ENCODE results near the gene GASK1A. TPM values are rescaled to one million over a fixed set of nuclear protein-coding genes. Genes with fewer than 3 reads are reported as not detected.
A peak's percentile ranks its signal among the peaks of the same experiment; 100 is the strongest.

GASK1A gene
- total RNA-seq, 1 donor from 2014 or later, result 0.72 TPM

DNA sequence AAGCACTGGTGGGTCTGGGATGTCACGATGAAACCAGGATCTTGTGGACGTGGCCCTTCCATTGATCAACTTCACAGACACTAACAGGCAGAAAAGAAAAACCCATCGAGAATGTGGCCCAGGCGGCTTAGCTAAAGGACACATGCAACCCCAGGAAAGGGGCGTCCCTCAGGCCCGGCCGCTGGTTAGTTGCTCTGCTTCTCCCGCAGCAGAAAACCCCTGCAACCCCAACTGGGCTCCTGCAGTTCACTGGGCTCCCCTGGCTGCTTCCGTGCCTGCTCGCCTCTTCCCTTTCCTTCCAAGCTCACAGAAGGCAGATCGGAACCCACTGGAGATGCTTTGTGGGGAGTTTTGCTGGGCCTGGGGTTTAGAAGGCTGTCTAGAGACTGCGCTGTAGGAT is 1.1 kb downstream of the GASK1A start:
- peak; percentile 18 for DNase-seq (ENCODE audit: low spot score)
- Mint-ChIP-seq H3K9me3 (ENCODE audit: unreplicated experiment) (peaks cover 12% of the 10 kb centered on the region), H3K4me3 (ENCODE audit: unreplicated experiment) (peak overlapping the region; percentile 76), H3K27me3 (ENCODE audit: unreplicated experiment) (peaks cover 11% of the 10 kb centered on the region), H3K36me3 (ENCODE audit: low read depth, unreplicated experiment) (peaks cover 8% of the 10 kb centered on the region), H3K4me1 (ENCODE audit: unreplicated experiment) (peaks cover 11% of the 10 kb centered on the region), H3K27ac (ENCODE audit: unreplicated experiment) (no peak overlapping the region)
- TF ChIP-seq, protein P1, sequence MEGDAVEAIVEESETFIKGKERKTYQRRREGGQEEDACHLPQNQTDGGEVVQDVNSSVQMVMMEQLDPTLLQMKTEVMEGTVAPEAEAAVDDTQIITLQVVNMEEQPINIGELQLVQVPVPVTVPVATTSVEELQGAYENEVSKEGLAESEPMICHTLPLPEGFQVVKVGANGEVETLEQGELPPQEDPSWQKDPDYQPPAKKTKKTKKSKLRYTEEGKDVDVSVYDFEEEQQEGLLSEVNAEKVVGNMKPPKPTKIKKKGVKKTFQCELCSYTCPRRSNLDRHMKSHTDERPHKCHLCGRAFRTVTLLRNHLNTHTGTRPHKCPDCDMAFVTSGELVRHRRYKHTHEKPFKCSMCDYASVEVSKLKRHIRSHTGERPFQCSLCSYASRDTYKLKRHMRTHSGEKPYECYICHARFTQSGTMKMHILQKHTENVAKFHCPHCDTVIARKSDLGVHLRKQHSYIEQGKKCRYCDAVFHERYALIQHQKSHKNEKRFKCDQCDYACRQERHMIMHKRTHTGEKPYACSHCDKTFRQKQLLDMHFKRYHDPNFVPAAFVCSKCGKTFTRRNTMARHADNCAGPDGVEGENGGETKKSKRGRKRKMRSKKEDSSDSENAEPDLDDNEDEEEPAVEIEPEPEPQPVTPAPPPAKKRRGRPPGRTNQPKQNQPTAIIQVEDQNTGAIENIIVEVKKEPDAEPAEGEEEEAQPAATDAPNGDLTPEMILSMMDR (IDR thresholded peaks at IDR 0.05; ENCODE audit: unreplicated experiment), result no peak

DNA sequence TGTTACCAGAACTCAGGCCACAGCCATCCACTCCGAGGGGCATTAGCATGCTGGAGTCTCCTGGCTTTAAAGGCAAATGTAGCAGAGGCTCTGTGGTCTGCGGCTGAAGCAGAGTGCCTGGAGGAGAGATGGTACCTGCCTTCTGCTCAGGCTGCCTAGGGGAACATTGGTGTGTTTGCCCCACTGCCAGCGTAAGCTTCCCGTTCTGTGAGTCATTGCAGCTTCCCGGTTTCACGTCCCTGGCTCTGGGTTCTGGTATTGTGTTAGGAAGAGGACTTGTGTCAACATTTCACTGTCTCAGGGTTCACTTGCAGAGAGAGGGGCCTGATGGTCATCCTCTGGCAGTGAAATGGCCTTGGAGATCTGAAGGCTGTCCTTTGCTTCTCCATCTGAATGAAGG is 1.8 kb downstream of the GASK1A start:
- peaks cover 11% of the 10 kb centered on the region for H3K4me1 Mint-ChIP-seq (ENCODE audit: unreplicated experiment)
- TF ChIP-seq, protein P1 (IDR thresholded peaks at IDR 0.05; ENCODE audit: unreplicated experiment), result no peak
- no peak overlapping the region for H3K4me3 Mint-ChIP-seq (ENCODE audit: unreplicated experiment)
- no peak overlapping the region for H3K27ac Mint-ChIP-seq (ENCODE audit: unreplicated experiment)
- peaks cover 7% of the 10 kb centered on the region for H3K27me3 Mint-ChIP-seq (ENCODE audit: unreplicated experiment)
- peaks cover 5% of the 10 kb centered on the region for H3K9me3 Mint-ChIP-seq (ENCODE audit: unreplicated experiment)
- H3K36me3 Mint-ChIP-seq (ENCODE audit: low read depth, unreplicated experiment), result peaks cover 2% of the 10 kb centered on the region
- no peak for DNase-seq (ENCODE audit: low spot score)

DNA sequence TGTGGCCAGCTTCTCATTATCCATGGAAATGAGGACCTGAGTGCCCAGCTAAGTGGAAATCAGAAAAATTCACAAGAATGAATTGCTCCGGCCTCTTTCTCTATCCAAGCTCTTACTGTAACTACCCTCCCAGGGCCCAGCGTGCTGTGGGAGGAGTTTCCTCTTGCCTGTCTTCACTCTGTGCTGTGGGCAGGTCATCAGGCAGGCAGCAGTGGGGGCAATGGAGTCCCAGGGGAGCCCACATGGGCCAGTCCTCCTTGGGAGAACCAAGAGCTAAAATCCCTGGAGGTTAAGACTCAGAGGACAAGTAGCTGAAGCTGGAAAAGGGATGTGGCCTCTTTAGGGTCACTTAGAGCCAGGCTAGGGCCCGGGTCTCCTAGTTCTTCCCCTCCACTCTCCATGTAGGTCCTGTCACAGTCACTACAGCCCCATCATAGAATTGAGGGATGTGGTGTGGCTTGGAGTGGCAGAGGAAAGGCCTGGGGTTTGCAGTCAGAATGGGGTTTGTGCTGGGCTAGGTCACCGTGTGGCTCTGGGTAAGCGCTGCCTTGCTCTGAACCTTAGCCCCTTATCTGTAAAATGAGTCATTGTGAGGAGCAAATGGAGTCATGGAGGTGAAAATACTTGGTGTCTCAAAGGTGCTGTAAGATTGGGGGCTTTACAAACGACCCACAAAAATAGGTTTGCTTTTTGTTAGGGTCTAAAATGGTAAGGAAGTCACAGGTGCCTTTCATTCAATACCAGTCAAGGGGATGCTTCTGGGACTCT is 3.7 kb downstream of the GASK1A start:
- Mint-ChIP-seq H3K4me1 (ENCODE audit: unreplicated experiment) (peaks cover 10% of the 10 kb centered on the region), H3K27me3 (ENCODE audit: unreplicated experiment) (peaks cover 7% of the 10 kb centered on the region), H3K27ac (ENCODE audit: unreplicated experiment) (no peak overlapping the region), H3K4me3 (ENCODE audit: unreplicated experiment) (no peak overlapping the region), H3K9me3 (ENCODE audit: unreplicated experiment) (no peaks in the 10 kb centered on the region), H3K36me3 (ENCODE audit: low read depth, unreplicated experiment) (no peaks in the 10 kb centered on the region)
- no peak for DNase-seq (ENCODE audit: low spot score)
- TF ChIP-seq, protein P1 (IDR thresholded peaks at IDR 0.05; ENCODE audit: unreplicated experiment), result no peak

DNA sequence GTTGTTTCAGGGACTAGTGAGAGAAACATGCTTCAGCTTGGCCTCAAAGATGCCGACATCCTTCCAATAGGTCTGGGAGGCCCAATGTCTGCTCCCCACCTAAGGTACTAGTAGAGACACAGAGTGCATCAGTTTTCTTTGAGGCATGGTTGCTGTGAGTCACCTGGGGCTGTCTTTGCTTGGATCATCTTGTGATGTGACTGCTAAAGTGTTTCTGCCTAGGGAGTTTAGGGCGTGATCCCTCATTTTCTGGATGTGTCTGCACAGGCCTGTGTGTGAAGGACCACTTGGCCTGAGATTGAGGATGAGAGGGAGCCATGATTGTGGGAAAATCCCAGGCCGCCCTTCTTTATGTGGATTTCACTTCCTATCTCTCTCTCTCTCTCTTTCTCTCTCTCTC is 4.8 kb downstream of the GASK1A start:
- no peak for DNase-seq (ENCODE audit: low spot score)
- Mint-ChIP-seq H3K4me1 (ENCODE audit: unreplicated experiment) (peaks cover 9% of the 10 kb centered on the region), H3K36me3 (ENCODE audit: low read depth, unreplicated experiment) (no peaks in the 10 kb centered on the region), H3K27me3 (ENCODE audit: unreplicated experiment) (peaks cover 7% of the 10 kb centered on the region), H3K9me3 (ENCODE audit: unreplicated experiment) (no peaks in the 10 kb centered on the region), H3K27ac (ENCODE audit: unreplicated experiment) (no peak overlapping the region), H3K4me3 (ENCODE audit: unreplicated experiment) (no peak overlapping the region)
- TF ChIP-seq, protein P1 (IDR thresholded peaks at IDR 0.05; ENCODE audit: unreplicated experiment), result no peak

DNA sequence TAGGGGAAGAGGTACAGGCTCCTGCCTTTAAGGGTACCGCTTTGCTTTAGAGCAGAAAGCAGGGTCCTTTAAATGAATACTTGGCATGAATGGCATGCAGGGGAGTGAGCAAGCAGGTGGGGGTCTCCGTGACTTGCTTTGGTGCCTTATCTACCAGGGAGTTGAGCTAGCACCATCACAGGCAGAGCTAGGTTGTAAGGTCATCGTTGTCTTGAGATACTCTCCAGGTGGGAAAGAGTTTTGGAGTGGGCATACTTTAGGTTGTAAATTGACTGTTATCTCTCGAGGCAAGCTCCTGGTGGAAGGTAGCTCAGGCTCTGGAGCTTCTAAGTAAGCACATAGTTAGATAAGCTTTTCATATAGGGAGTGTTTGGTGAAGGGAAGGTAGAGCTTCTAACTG is 5.6 kb downstream of the GASK1A start:
- peaks cover 9% of the 10 kb centered on the region for H3K4me1 Mint-ChIP-seq (ENCODE audit: unreplicated experiment)
- TF ChIP-seq, protein P1 (IDR thresholded peaks at IDR 0.05; ENCODE audit: unreplicated experiment), result no peak
- no peaks in the 10 kb centered on the region for H3K9me3 Mint-ChIP-seq (ENCODE audit: unreplicated experiment)
- H3K36me3 Mint-ChIP-seq (ENCODE audit: low read depth, unreplicated experiment), result no peaks in the 10 kb centered on the region
- DNase-seq (ENCODE audit: low spot score), result no peak
- H3K4me3 Mint-ChIP-seq (ENCODE audit: unreplicated experiment), result no peak overlapping the region
- no peak overlapping the region for H3K27ac Mint-ChIP-seq (ENCODE audit: unreplicated experiment)
- H3K27me3 Mint-ChIP-seq (ENCODE audit: unreplicated experiment), result peaks cover 9% of the 10 kb centered on the region
